Measurements from ENCODE around the gene NFKBIZ.
A peak's percentile ranks its signal among the peaks of the same experiment; 100 is the strongest.
"Not testable (repeated sequence)": the region's sequence is repeated elsewhere in the genome, so short reads cannot be mapped to it uniquely, and the experiment has no call there.

Gene NFKBIZ

DNA sequence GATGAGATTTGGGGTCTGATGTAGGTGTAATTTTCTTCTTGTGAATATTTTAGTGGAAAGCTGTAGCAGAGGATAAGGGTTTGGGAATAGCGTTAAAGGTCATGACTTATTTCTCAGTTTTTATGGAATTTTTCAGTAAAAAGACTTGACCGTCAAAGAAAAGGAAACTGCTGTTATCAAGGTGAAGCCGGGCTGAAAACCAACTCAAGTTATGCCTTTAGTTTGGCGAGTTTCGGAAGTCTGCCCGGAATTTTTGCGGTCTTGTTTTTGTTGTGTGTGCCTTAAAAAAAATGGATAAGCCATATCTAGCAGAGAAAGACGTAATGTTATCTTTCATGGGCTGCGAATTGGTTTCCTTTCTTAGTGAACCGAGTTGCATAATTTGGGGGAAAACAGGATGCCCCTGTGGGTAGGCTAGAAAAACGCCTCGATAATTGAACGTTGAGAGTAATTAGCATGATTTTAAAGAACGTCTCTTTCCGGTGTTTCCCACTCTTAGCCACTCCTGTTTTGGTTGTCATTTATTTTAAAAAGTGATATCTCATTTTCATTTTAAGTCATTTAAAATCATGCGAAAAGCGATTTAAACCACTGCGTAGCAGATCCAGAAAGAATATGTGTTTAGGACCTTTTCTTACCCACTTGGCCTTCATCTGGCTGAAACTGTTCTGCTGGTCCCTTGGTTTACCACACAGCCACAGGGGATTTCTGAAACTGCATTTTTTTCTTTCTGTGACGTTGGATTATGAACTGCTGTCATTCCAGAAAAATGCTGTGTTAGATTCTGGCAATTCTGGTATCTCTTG is 1.1 kb downstream of the NFKBIZ start:
- peak; percentile 61 to 67 for DNase-seq (ENCODE audit: low read depth in 2 of 2)

DNA sequence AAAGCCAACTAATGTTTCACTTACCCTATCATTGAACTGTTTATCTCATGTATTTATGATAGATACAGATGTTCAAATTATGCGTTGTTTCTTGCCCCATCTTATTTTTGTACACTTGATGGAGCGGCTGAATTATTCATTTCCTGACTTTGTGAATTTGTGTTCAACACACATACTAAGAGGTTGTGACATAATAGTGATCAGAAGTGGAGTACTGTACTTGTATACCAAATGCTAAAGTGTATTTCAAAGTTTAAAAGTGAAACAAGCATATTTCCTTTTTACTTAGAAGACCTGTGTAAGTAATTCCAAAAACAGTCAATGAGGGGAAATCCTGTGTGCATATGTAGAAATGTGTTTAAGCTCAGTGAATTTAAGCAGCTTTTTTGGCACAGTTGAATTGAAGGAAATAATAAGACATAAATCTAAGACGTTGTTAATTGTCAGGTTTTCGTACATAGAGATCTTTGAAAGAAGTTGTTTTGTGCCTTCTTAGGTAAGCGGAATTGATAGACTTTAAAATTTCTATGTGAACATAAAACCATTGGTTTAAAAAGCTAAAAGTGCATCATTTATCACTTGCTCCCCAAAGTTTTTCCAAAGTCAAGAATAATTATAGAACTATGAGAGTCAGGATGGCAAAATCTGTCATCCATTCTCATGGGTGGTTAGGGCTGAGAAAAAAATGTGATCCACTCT is 1.9 kb downstream of the NFKBIZ start:
- no peak for DNase-seq (ENCODE audit: low read depth in 2 of 2)

DNA sequence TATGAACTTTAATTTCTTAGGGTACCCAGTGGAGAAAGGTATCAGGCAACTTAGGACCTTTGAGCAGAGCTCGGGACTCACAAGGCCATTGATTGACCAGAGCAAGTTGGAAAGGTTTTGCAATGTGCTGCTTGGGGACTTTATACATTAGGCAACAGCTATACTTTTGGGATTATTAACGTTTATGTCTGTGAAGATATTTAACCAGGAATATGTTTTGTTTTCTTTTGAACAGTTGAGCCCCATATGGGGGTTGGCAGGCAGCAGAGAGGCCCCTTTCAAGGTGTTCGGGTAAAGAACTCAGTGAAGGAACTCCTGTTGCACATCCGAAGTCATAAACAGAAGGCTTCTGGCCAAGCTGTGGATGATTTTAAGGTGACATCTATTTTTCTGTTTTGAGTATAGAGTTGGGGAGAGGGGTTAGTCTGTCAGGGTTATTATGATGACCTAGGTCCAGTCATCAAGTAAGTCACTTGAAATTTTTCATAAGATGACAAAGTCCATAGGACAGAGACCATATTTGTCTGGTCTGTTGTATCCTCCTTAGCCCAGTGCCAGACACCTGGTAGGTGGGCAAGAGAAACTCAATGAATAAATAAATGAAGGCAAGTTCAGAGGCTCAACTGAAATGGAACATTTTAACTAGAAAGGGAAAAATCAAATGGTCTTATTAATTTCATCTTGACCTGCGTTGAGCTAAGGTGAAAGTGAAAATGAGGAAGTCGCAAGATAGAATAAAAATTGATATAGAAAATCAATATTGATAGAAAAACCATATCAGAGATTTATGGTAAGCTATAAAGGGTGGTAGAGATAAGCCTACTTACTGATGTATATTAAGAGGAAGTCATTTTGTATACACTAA is 2.8 kb downstream of the NFKBIZ start:
- no peak for DNase-seq (ENCODE audit: low read depth in 2 of 2)

DNA sequence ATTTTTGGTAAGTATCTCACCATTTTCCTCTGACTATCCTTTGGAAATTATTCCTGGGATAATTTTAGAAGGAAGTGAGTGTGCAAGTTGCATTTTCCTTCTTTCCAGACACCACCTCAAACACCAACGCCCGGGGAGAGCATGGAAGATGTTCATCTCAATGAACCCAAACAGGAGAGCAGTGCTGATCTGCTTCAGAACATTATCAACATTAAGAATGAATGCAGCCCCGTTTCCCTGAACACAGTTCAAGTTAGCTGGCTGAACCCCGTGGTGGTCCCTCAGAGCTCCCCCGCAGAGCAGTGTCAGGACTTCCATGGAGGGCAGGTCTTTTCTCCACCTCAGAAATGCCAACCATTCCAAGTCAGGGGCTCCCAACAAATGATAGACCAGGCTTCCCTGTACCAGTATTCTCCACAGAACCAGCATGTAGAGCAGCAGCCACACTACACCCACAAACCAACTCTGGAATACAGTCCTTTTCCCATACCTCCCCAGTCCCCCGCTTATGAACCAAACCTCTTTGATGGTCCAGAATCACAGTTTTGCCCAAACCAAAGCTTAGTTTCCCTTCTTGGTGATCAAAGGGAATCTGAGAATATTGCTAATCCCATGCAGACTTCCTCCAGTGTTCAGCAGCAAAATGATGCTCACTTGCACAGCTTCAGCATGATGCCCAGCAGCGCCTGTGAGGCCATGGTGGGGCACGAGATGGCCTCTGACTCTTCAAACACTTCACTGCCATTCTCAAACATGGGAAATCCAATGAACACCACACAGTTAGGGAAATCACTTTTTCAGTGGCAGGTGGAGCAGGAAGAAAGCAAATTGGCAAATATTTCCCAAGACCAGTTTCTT is 3.9 kb downstream of the NFKBIZ start:
- DNase-seq (ENCODE audit: low read depth in 2 of 2): no peak

DNA sequence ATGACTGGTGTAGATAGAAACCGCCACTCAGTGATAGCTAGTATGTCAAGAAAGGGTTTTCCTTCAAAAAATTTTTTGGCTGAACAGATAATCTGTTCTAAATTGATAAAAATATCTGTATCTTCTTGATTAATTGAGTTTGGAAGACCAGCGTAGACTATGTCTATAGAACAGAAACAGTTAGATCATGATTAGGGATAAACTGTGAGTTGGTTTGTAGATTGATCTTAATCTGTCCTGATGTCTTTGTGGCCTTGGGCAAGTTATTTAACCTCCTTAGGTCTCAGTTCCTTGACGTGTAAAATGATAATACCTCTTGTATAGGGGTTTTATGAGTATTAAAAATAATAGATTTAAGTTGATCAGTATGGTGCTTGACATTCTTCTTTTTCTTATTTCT is 4.7 kb downstream of the NFKBIZ start:
- no peak for DNase-seq (ENCODE audit: low read depth in 2 of 2)

DNA sequence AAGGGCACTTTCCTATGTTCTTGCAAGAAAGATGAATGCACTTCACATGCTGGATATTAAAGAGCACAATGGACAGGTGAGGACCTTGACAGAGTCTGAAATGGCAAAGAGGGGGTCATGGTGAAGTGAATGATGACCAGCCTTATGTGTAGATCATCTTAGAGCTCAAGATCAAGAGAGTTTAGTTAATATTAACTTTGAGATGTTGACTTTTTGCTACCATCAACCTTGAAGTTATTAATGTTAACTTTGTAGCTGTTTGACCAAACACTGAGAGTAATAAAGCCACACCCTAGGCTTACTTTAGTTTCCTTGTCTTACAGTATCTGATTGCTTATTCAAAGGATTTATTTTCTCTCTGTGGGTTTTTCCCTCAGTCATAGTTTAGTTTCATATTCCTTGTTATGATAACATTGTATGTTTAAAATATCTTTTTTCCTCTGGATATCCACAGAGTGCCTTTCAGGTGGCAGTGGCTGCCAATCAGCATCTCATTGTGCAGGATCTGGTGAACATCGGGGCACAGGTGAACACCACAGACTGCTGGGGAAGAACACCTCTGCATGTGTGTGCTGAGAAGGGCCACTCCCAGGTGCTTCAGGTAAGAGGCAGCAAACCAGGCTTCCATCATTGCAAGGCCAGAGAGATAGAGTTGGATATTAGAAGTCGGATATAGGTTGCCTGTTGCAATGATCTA is 5.4 kb downstream of the NFKBIZ start:
- DNase-seq (ENCODE audit: low read depth in 2 of 2): no peak

DNA sequence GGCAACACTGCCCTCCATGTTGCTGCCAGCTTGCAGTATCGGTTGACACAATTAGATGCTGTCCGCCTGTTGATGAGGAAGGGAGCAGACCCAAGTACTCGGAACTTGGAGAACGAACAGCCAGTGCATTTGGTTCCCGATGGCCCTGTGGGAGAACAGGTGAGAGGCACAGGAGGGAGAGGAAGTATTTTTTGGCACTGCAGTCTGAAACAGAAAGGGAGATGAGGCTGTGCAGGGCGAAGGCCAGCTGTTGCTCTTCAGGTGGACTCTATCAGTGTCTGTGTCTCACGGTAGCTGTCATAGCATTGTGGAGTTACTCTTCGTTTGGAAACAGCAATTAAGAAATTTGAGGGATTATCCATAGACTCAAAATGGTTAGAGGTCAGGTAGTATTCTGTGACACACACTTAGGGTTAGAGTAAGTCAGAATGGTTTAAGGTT is 8.0 kb downstream of the NFKBIZ start:
- no peak for DNase-seq (ENCODE audit: low read depth in 2 of 2)

DNA sequence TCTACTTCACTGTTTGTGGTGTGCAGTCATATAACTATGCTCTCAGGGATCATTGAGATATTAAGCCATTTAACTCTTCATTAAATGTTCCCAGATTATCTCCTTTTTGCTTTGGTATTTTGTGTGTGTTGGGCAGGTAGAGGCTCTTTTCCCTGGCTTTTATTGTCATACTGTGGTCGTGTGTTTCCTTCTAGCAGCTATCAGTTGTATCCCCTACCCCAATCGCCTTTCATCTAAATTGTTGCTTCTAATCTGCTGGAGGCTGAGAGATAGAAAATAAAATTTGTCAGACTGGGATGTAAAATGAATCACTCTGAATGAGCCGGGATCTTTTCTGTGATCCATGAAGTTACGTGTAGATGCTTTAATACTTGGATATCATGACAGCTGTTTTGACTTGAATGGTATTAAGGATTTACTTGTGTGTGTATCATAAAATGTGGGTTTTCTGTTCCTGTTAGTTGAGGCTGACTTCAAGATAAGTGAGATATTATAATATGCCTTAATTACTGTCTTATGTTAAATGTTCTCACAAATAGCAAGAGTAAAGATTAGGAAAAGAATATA is 9.2 kb downstream of the NFKBIZ start:
- DNase-seq (ENCODE audit: low read depth in 2 of 2): no peak

DNA sequence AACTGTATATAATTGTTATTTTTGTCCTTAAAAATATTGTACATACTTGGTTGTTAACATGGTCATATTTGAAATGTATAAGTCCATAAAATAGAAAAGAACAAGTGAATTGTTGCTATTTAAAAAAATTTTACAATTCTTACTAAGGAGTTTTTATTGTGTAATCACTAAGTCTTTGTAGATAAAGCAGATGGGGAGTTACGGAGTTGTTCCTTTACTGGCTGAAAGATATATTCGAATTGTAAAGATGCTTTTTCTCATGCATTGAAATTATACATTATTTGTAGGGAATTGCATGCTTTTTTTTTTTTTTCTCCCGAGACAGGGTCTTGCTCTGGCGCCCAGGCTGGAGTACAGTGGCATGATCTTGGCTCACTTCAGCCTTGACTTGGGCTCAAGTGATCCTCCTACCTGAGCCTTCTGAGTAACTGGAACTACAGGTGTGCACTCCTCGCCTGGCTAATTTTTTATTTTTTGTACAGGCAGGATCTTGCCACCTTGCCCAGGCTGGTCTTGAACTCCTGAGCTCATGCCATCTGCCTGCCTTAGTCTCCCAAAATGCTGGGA is 10.7 kb downstream of the NFKBIZ start:
- no peak for DNase-seq (ENCODE audit: low read depth in 2 of 2)

DNA sequence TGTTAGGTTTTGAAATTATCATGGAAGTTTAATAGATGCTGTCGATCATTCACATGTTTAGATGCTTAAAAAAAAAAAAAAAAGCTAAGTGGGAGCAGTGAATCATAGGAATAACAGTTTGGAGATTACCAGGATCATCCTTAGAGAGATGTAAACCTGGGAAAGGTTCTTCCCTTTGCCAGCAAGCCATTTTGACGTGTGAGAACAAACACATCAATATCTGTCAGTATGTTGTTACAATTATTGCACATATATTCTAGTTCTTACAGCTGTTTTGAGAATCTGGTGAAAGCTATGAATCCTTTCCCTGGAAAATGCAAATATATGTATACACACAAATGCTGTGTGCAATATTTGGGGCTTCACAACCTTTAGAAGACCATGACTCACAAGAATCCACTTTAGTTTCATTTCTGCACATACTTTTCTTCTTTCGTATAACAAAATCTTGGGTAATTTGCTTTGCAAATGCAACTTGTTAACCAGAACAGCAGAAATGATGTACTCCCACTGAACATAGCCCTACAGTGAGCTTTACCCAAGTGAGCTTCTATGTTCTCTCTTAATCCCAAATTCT is 12.0 kb downstream of the NFKBIZ start:
- DNase-seq (ENCODE audit: low read depth in 2 of 2): no peak

DNA sequence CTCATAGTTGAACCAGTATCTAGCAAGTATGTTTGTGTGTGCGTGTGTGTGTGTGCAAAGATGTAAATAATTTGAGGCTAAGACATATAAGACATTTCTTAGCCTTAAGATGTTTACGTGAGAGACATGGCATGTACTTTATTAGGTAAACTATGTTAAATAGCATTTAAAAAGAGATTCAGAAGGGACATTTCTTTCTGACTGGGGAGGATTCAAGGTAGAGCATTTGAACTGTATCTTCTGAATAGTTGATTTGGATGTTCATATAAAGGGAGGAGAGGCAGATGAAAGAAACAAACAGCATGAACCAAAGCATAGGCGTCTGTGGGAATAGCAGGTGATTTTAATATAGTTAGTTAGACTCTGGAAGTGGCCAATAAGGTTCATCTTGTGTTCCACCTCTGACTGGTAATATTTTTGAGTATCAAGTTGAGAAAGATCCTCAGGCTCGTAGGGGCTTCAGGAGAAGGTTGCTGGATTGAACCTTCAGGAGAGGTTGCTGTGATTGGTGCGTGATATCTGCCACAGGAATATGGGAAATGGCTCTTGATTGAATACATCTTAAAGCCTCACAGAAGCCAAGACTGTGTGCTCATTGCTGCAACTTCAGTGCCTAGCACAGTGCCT is 12.6 kb downstream of the NFKBIZ start:
- no peak for DNase-seq (ENCODE audit: low read depth in 2 of 2)

DNA sequence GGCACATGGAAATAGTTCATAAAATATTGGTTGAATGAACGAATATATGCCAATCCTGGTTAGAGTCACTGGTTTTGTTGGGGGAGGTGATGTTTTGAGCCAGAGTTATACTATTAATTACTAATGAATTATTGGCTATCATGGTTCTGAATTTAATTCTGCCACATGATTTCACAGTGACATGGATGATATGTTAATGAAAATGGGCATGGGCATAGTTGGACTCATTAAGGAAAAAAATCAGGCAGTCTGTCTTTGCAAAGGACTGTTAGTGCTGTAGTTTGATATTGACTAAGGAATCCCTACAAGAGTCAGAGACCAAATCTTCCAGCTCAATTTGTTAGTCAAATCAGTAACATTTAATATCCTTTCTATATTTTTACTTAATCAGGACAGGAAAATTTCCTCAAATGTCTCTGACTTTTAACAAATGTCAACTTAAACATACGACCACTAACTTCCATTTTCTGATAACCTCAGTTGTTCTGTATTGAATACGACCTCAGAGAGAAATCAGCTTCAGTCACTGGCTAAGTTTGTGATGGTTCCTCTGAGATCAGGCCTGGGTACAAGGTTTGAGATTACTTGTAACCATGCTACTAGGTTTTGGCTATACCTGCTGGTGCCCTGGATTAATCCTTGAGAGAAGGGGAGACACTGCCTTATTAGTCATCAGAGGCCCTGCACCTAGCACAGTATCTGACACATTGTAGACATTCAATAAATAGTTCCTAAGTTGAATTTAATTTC is 13.3 kb downstream of the NFKBIZ start:
- no peak for DNase-seq (ENCODE audit: low read depth in 2 of 2)

DNA sequence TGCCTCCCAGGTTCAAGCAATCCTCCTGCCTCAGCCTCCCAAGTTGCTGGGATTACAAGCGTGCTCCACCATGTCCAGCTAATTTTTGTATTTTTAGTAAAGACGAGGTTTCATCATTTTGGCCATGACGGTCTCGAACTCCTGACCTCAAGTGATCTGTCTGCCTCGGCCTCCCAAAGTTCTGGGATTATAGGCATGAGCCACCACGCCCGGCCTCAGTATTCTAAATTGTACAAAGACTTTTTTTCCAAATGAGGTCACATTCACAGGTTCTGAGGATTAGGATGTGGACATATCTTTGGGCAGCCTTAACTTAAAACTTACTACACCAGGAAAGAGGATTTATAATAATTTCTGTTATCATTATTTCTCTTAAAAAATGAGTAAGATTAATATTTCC is 15.6 kb downstream of the NFKBIZ start:
- DNase-seq (ENCODE audit: low read depth in 2 of 2): not testable (repeated sequence)

DNA sequence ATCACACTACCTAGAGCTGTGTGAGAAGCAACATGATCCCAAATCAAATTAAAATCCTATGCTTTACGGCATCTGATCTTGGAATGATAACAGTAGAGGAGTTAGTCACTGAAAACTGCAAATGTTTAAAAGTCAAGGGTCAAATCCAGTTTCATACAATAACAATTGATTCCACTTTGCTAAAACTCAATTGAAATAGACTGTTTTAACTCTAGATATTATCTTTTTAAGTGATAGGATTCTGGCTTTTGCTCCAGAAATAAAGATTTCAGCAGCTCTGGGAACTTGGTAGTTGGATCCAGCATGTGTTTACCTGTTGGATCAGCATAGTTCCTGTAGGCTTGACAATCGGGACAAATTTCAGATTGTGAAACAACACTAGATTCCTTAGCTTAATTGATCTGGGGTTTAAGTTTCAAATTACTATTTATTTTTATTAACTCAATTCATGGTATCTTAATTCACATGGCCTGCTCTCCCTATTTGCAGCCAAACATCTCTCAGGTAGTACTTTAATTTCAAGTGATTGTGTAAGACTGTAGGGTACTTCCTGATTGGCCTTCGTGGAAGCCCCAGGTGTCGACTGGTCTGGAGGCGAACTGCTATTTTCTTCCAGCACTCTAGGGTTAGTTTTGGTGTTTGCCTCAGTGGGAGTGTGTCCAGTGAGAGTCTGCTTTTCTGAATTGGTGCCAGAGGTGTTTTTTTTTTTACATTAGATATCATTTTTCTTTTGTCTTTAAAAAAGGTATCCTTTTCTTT is 16.6 kb downstream of the NFKBIZ start:
- no peak for DNase-seq (ENCODE audit: low read depth in 2 of 2)

DNA sequence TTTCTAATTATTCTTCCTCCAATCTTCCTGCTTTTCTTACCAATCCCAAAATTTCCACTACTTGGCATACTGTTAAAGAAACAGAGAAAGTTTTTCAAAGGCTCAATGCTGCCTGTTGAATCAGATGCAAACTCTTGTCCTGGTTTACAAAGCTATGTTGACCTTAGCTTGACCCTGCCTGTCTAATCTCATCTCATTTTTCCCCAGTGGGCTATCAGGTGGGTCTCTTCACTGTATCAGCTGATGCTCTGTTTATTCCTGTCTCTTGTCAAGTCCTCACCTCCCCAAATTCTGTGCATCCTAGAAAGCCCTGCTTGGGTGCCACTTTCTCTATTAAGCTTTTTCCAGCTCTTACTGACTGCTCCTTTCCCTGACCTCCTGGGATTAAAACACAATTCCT is 18.2 kb downstream of the NFKBIZ start:
- DNase-seq (ENCODE audit: low read depth in 2 of 2): no peak

DNA sequence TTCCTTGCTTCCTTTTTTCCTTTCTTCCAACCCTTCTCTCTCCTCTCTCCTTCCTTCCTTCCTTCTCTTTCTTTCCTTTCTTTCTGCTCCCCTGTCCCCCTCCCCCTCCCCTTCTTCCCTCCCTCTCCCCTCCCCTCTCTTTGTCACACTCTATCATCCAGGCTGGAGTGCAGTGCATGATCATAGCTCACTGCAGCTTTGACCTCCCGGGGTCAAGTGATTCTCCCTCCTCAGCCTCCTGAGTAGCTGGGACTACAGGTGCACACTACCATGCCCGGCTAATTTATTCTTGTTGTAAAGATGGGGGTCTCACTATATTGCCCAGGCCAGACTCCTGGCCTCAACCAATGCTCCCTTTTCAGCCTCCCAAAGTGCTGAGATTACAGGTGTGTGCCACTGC is 18.7 kb downstream of the NFKBIZ start:
- no peak for DNase-seq (ENCODE audit: low read depth in 2 of 2)

DNA sequence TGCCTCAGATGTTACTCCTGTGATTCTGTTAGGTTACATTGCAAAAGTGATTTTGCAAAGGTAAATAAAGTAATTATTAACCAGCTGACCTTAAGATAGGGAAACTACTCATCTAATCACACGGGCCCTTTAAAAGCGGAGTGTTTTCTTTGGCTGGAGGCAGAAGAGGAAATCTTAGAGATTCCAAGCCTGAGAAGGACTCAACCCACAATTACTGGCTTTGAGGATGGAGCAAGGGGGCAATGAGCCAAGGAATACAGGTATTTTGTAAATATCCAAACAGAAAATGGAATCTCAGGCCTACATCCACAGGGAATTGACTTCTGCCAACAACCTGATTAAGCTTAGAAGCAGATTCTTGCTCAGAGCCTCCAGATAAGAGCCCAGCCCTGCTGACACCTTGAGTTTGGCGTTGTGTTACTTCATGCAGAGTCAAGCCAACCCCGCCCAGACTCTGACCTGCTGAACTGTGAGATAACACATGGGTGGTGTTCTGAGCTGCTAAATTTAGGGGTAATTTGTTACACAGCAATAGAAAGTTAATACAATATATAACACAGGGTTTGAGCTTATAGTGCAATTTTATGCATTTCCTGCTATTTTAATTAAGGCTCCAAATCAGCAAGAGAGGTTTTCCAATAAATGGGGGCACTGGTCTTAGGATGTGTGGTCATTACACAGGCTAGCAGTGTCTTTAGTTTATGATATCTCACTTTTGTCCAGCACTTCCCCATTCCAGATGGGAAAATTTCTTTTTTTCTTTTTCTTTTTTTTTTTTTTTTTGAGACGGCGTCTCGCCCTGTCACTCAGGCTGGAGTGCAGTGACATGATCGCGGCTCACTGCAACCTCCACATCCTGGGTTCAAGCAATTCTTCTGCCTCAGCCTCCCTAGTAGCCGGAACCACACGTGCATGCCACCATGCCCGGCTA is 19.5 kb downstream of the NFKBIZ start:
- DNase-seq (ENCODE audit: low read depth in 2 of 2): no peak
